Suprapubic skin (tissue), 4 donors: ENCODE measurements around the gene ANXA10. TPM values are rescaled to one million over a fixed set of nuclear protein-coding genes. Genes with fewer than 3 reads are reported as not detected.

ENCODE experiments used
- DNase-seq, 2 donors: peaks; one replicate each; pipeline ENCODE4 v3.0.0-alpha.2; 2019; ENCODE audit warnings: low spot score in 2 of 2
- H3K27ac ChIP-seq: fragments of 200-600 bp; sonication (generic); one replicate; pipeline ENCODE4 v1.5.1; 2019
- H3K27me3 ChIP-seq: fragments of 200-600 bp; sonication (generic); one replicate; pipeline ENCODE4 v1.5.1; 2019
- H3K36me3 ChIP-seq: fragments of 200-600 bp; sonication (generic); one replicate; pipeline ENCODE4 v1.5.1; 2019
- H3K4me1 ChIP-seq: fragments of 200-600 bp; sonication (generic); one replicate; pipeline ENCODE4 v1.5.1; 2019
- H3K4me3 ChIP-seq: fragments of 200-600 bp; sonication (generic); one replicate; pipeline ENCODE4 v1.5.1; 2019; ENCODE audit warnings: mild to moderate bottlenecking
- H3K9me3 ChIP-seq: fragments of 200-600 bp; sonication (generic); one replicate; pipeline ENCODE4 v1.5.1; 2019
- CTCF ChIP-seq, 2 donors: fragments of 200-600 bp in 1 of 2; fragments of 450-650 bp in 1 of 2; sonication (generic) in 1 of 2; IDR thresholded peaks; one replicate each; pipeline ENCODE4 v1.5.1; 2016 to 2019; ENCODE audit warnings: antibody characterized with exemption in 2 of 2, mild to moderate bottlenecking in 1 of 2, moderate library complexity in 1 of 2
- EP300 ChIP-seq: sonication (generic); formaldehyde crosslinking; IDR thresholded peaks from one replicate; pipeline ENCODE4 v1.6.1; 2017; ENCODE audit warnings: antibody characterized with exemption
- POLR2A ChIP-seq, 2 donors: fragments of 450-650 bp; IDR thresholded peaks; one replicate each; pipeline ENCODE4 v1.6.1; 2017; ENCODE audit warnings: antibody characterized with exemption in 2 of 2, mild to moderate bottlenecking in 2 of 2, moderate library complexity in 2 of 2
- POLR2AphosphoS5 ChIP-seq, 3 donors: sonication (generic); formaldehyde crosslinking; IDR thresholded peaks; one replicate each; pipeline ENCODE4 v1.6.1; 2017; ENCODE audit warnings: antibody characterized with exemption in 3 of 3
- WGBS: methylation state at CpG from one replicate; pipeline ENCODE4 v1.1.5; 2018; 5-methylcytosine and 5-hydroxymethylcytosine counted together
- total RNA-seq, 4 donors: library from RNA; depleted of rRNA; stranded (reverse); fragments of >200 nt; gene quantifications; one replicate each; pipeline ENCODE4 v1.1.0, GENCODE V29; 2016

ANXA10 gene
- total RNA-seq, 4 donors from 2014 or later, result not detected

- DNase-seq, result no peak
- Histone ChIP-seq H3K27ac (no peak overlapping the region), H3K4me3 (no peak overlapping the region), H3K36me3 (no peaks in the 10 kb centered on the region), H3K27me3 (no peaks in the 10 kb centered on the region), H3K9me3 (no peaks in the 10 kb centered on the region), H3K4me1 (no peaks in the 10 kb centered on the region)
- TF ChIP-seq CTCF (IDR thresholded peaks at IDR 0.05) (no peak), POLR2A (IDR thresholded peaks at IDR 0.05) (no peak), EP300 (no peak), POLR2AphosphoS5 (IDR thresholded peaks at IDR 0.05) (no peak)
- WGBS, result 95% methylated on average over 1 of the region's 1 CpG
These were observed 96.4 kb downstream of the ANXA10 start for GRCh38 chr4:168188754-168189153.

GRCh38 chr4:168197926-168198325 is 105.6 kb downstream of the ANXA10 start:
- Histone ChIP-seq H3K9me3 (peaks cover 3% of the 10 kb centered on the region), H3K36me3 (no peaks in the 10 kb centered on the region), H3K4me3 (no peak overlapping the region), H3K27me3 (no peaks in the 10 kb centered on the region), H3K27ac (no peak overlapping the region), H3K4me1 (no peaks in the 10 kb centered on the region)
- no peak for TF ChIP-seq POLR2AphosphoS5 (IDR thresholded peaks at IDR 0.05)
- TF ChIP-seq EP300, result no peak
- no peak for TF ChIP-seq POLR2A (IDR thresholded peaks at IDR 0.05)
- no peak for TF ChIP-seq CTCF (IDR thresholded peaks at IDR 0.05)
- no peak for DNase-seq

GRCh38 chr4:168199260-168199957 is 107.1 kb downstream of the ANXA10 start:
- Histone ChIP-seq H3K27ac (no peak overlapping the region), H3K4me3 (no peak overlapping the region), H3K4me1 (no peaks in the 10 kb centered on the region), H3K27me3 (no peaks in the 10 kb centered on the region), H3K36me3 (no peaks in the 10 kb centered on the region), H3K9me3 (peaks cover 16% of the 10 kb centered on the region)
- no peak for TF ChIP-seq POLR2A (IDR thresholded peaks at IDR 0.05)
- no peak for TF ChIP-seq EP300
- TF ChIP-seq POLR2AphosphoS5 (IDR thresholded peaks at IDR 0.05), result no peak
- TF ChIP-seq CTCF (IDR thresholded peaks at IDR 0.05), result no peak
- WGBS, result 49% methylated on average over 4 of the region's 4 CpGs
- no peak for DNase-seq

GRCh38 chr4:168200685-168201084 is 108.3 kb downstream of the ANXA10 start:
- TF ChIP-seq POLR2AphosphoS5 (IDR thresholded peaks at IDR 0.05) (no peak), EP300 (no peak), CTCF (IDR thresholded peaks at IDR 0.05) (no peak), POLR2A (IDR thresholded peaks at IDR 0.05) (no peak)
- Histone ChIP-seq H3K27me3 (no peaks in the 10 kb centered on the region), H3K27ac (no peak overlapping the region), H3K4me3 (no peak overlapping the region), H3K36me3 (no peaks in the 10 kb centered on the region), H3K9me3 (peaks cover 17% of the 10 kb centered on the region), H3K4me1 (no peaks in the 10 kb centered on the region)
- DNase-seq, result no peak
- 76% methylated on average over 3 of the region's 3 CpGs for WGBS

GRCh38 chr4:168203233-168203911 is 111.0 kb downstream of the ANXA10 start:
- TF ChIP-seq EP300 (no peak), POLR2A (IDR thresholded peaks at IDR 0.05) (no peak), CTCF (IDR thresholded peaks at IDR 0.05) (no peak), POLR2AphosphoS5 (IDR thresholded peaks at IDR 0.05) (no peak)
- Histone ChIP-seq H3K27ac (no peak overlapping the region), H3K36me3 (no peaks in the 10 kb centered on the region), H3K27me3 (no peaks in the 10 kb centered on the region), H3K4me1 (no peaks in the 10 kb centered on the region), H3K4me3 (no peak overlapping the region), H3K9me3 (peaks cover 17% of the 10 kb centered on the region)
- DNase-seq, result no peak
- 100% methylated on average over 2 of the region's 4 CpGs for WGBS
